Measurements from ENCODE around the gene USHBP1. TPM values are rescaled to one million over a fixed set of nuclear protein-coding genes. Genes with fewer than 3 reads are reported as not detected.

The USHBP1 gene
- total and polyA plus RNA-seq, 2 of the 4 experiments (the other 2 are of a cell fraction) = not detected

GRCh38 chr19:17206736-17207581, 57.6 kb downstream of the USHBP1 start:
- no peak overlapping the region for H3K4ac ChIP-seq (ENCODE audit: low read depth, low read length)
- in situ Hi-C loops (cut with MboI; ENCODE audit: low sequenced_read_pairs) (loop anchor here (10.0 kb wide), 1 partner anchor 78 kb away; the partner anchor contains the start of gene ANKLE1), intact Hi-C loops (cut with micrococcal nuclease) (no loop called here), dilution Hi-C loops (cut with HindIII; ENCODE audit: low sequenced_read_pairs, unreplicated experiment) (no loop called here)
- no peak overlapping the region for H4K5ac ChIP-seq (ENCODE audit: low read depth, low read length)
- no peak overlapping the region for H3K23ac ChIP-seq (ENCODE audit: low read depth, low read length)
- no peaks in the 10 kb centered on the region for H3K27me3 ChIP-seq (ENCODE audit: control insufficient read depth, insufficient read depth, low read length)
- H2AK9ac ChIP-seq (replicated peaks; ENCODE audit: low read depth, low read length, poor library complexity) = no peak overlapping the region
- peaks cover 6 to 28% of the 10 kb centered on the region in 2 experiments; a peak in 3 of 4 replicates for H3K79me1 ChIP-seq (ENCODE audit: low read depth in 1 of 2, low read length in 2 of 2)
- WGBS, 2 experiments (ENCODE audit: extremely low coverage in 2 of 2, insufficient read length in 1 of 2) = 96% methylated on average over 3 of the region's 25 CpGs; no CpG with 5 or more reads in 1 of the 2 experiments
- no peak overlapping the region for H3K18ac ChIP-seq (ENCODE audit: low read depth, low read length)
- no peak overlapping the region for H2AFZ ChIP-seq (replicated peaks; ENCODE audit: low read length, poor library complexity)
- H3K36me3 ChIP-seq (ENCODE audit: control insufficient read depth, insufficient read depth, low read length) = peaks cover 75% of the 10 kb centered on the region
- H3K56ac ChIP-seq (ENCODE audit: extremely low read depth, insufficient read depth, low read length) = no peak overlapping the region
- ChIA-PET CTCF (no interaction called here), POLR2A (ENCODE audit: unreplicated experiment) (interaction anchor here (0.5 kb wide), 1 partner anchor 130 kb away, joined by 3 read pairs; no protein-coding TSS in a partner anchor)
- peaks cover 11% of the 10 kb centered on the region for H3K9me1 ChIP-seq (ENCODE audit: insufficient read depth, low read length)
- no peak overlapping the region for H2BK20ac ChIP-seq (ENCODE audit: low read depth, low read length)
- BruUV-seq (replicated peaks) = no TSS peak
- no peak overlapping the region for H3K4me3 ChIP-seq (ENCODE audit: insufficient read depth, low read depth, low read length)
- H2BK15ac ChIP-seq (ENCODE audit: low read depth, low read length) = no peak overlapping the region
- no peak overlapping the region for H4K91ac ChIP-seq (ENCODE audit: insufficient read depth, low read depth, low read length)
- H4K8ac ChIP-seq (ENCODE audit: low read depth in 2 of 2, low read length in 2 of 2) = no peak overlapping the region
- ATAC-seq (ENCODE audit: low read depth) (no peak), DNase-seq (no peak)
- H2BK5ac ChIP-seq (ENCODE audit: low read depth, low read length, poor library complexity, severe bottlenecking) = no peak overlapping the region
- no peak overlapping the region for H2AK5ac ChIP-seq (ENCODE audit: low read depth, low read length)
- no peak overlapping the region for H2BK120ac ChIP-seq (ENCODE audit: low read depth, low read length)
- H3K27ac ChIP-seq (ENCODE audit: insufficient read depth, low read length) = no peak overlapping the region
- no peak overlapping the region for H3K9ac ChIP-seq (ENCODE audit: low read depth, low read length)
- H4K20me1 ChIP-seq (ENCODE audit: insufficient read depth, low read length) = peaks cover 18% of the 10 kb centered on the region
- H3K4me1 ChIP-seq (ENCODE audit: control insufficient read depth, insufficient read depth, low read length) = no peaks in the 10 kb centered on the region
- no peak overlapping the region for H3K14ac ChIP-seq (replicated peaks; ENCODE audit: low read depth, low read length)
- H3K4me2 ChIP-seq (ENCODE audit: low read depth, low read length) = no peak overlapping the region
- TF ChIP-seq RFX5 (IDR thresholded peaks at IDR 0.05; ENCODE audit: low read depth, low read length) (no peak), CEBPB (IDR thresholded peaks at IDR 0.05; ENCODE audit: low read depth, low read length) (no peak), SMC3 (IDR thresholded peaks at IDR 0.05; ENCODE audit: low read depth, low read length) (no peak), POLR2A (IDR thresholded peaks at IDR 0.05; ENCODE audit: low read depth, low read length) (no peak)
- TF ChIP-seq, protein P1, sequence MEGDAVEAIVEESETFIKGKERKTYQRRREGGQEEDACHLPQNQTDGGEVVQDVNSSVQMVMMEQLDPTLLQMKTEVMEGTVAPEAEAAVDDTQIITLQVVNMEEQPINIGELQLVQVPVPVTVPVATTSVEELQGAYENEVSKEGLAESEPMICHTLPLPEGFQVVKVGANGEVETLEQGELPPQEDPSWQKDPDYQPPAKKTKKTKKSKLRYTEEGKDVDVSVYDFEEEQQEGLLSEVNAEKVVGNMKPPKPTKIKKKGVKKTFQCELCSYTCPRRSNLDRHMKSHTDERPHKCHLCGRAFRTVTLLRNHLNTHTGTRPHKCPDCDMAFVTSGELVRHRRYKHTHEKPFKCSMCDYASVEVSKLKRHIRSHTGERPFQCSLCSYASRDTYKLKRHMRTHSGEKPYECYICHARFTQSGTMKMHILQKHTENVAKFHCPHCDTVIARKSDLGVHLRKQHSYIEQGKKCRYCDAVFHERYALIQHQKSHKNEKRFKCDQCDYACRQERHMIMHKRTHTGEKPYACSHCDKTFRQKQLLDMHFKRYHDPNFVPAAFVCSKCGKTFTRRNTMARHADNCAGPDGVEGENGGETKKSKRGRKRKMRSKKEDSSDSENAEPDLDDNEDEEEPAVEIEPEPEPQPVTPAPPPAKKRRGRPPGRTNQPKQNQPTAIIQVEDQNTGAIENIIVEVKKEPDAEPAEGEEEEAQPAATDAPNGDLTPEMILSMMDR (conservative IDR thresholded peaks at IDR 0.05; ENCODE audit: low read depth, low read length) = no peak
- no peaks in the 10 kb centered on the region for H3K9me3 ChIP-seq (ENCODE audit: control insufficient read depth, insufficient read depth, low read length)
